NCI-H2029 treated with DMSO at 0.1 percent for 48 hours (cell line): ENCODE results near the gene HBZ.
"Not testable (repeated sequence)": the region's sequence is repeated elsewhere in the genome, so short reads cannot be mapped to it uniquely, and the experiment has no call there.

Source experiments
- DNase-seq: peaks from one replicate; lab custom pipeline; 2025; lab: John Stamatoyannopoulos, UW

HBZ gene

GRCh38 chr16:138049-138417 lies 14.4 kb upstream of the HBZ start:
- DNase-seq = no peak

DNA sequence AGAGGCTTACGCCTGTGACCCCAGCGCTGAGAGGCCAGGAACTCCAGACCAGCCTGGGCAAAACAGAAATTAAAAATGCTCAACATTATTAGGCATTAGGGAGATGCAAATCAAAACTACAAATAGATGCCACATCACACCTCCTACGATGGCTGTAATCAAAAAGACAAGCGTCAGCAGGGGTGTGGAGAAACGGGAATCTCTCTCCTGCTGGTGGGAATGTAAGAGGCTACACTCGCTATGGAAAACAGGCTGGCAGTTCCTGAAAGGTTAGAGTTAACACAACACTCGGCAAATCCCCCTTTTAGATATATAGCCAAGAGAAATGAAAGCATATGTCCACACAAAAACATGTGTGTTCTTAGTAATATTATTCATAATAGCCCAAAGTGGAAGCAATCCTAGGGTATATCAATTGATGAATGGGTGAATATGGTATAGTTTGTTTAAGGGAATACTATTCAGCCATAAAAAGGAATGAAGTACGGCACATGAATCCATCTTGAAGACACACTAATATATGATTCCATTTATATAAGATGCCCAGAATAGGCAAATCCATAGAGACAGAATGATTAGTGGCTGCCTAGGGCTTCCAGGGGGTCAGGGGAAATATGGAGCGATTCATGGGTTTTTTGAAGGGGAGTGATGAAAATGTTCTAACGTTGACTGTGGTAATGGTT lies 12.1 kb upstream of the HBZ start:
- DNase-seq = no peak

- no peak for DNase-seq
Observed at GRCh38 chr16:142405-142967, 10.0 kb upstream of the HBZ start.

DNA sequence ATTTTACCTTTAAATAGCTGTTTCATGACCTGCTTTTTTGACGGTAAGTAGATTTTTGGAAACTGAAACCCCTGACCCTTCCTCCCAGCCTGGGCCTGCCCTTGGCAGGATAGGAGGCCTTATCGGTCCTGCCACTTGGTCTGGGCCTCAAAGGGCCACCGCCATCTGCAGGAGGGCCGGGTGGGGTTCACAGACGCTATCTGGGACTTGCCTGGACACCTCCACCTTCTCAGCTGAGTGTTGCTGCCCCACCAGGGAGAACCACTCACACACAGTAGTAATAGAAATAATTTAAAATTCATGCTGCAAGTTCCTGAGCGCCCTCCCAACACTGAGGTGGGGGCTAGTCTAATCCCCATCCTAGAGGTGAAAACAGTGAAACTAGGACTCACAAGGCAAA lies 9.4 kb upstream of the HBZ start:
- no peak for DNase-seq

DNA sequence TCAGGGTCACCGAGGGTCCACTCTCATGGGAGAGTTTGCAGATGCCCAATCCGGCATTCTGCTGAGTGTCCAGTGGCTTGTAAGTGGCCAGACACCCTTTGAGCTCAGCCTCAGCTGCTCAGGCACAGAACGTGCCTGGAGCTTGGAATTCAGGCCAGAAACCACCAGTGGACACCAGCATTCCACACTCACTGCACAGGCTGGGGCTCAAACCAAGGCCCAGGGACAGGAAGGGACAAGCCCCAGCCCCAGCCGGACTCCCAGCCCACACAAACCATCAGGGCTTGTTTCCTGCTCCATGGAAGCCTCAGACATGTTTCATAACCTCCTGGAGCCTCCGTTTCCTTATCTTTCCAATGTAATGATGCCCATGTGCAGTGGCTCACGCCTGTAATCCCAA lies 9.0 kb upstream of the HBZ start:
- DNase-seq = no peak

DNA sequence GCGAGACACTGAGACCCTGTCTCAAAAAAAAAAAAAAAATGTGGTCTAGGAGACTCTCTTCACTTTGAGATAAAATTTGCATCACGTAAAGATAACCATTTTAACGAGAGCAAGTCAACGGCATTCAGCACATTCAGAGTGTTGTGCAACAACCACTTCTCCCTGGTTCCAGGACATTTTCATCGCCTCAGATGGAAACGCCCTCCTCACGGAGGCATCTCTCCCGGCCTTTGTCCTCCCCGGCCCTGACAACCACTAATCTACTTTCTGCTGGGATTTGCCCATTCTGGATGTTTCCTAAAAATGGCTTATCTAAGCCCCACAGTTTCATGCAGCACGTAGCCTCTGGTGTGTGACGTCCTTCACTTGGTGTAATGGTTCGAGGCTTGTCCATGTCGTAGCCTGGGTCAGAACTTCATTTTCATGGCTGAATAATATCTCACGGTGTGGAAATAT lies 7.6 kb upstream of the HBZ start:
- no peak for DNase-seq

DNA sequence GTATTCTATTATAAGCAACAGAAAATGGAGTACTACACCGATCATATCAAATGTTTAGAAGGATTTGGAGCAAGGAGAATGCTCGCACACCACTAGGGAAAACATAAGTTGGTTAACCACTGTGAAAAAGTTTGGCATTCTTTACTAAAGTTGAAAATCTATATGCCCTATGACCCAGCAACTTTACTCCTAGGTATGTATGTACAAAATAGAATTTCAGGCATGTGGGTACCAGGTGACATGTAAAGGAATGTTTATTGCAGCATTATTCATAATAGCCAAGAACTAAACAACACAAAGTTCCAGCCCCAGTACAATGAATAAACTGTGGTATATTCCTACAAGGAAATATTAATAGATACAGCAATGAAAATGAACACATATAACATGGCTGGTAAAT lies 5.8 kb upstream of the HBZ start:
- DNase-seq = no peak

DNA sequence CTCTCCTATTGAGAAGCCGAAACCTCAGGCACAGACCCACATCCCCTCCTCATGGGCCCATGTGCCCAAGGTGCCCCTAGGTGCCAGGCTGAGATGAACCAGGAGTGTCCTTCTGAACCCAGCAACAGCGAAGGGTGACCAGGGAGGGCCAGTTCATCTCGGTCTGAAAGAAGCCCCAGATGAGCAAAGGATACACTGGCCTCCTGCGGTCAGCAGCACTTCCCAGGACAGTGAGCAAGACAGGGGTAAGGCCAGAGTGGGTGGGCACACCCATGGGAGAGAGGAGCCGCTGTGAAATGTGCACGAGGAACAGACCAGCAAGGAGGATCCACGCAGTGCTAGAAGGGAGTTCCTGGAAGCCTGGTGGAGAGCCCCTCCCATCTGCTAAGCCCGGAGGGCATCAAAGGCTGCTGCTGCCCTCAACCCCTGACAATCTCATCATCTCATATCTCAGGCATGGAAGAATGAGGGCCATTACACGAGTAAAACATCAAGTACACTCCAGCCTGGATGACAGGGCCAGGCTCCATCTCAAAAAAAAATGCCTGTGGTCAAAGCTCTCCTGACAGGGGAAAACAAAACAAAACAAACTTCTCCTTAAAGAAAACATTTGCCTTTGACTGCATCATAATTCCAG lies 3.3 kb upstream of the HBZ start:
- no peak for DNase-seq

- DNase-seq = not testable (repeated sequence)
Observed at GRCh38 chr16:153129-153521, 681 bp downstream of the HBZ start.

- DNase-seq = not testable (repeated sequence)
Observed at GRCh38 chr16:153550-154216, 1.2 kb downstream of the HBZ start.

- no peak for DNase-seq
Observed at GRCh38 chr16:154217-155030, 2.0 kb downstream of the HBZ start.

GRCh38 chr16:155031-155398 lies 2.6 kb downstream of the HBZ start:
- DNase-seq = no peak

DNA sequence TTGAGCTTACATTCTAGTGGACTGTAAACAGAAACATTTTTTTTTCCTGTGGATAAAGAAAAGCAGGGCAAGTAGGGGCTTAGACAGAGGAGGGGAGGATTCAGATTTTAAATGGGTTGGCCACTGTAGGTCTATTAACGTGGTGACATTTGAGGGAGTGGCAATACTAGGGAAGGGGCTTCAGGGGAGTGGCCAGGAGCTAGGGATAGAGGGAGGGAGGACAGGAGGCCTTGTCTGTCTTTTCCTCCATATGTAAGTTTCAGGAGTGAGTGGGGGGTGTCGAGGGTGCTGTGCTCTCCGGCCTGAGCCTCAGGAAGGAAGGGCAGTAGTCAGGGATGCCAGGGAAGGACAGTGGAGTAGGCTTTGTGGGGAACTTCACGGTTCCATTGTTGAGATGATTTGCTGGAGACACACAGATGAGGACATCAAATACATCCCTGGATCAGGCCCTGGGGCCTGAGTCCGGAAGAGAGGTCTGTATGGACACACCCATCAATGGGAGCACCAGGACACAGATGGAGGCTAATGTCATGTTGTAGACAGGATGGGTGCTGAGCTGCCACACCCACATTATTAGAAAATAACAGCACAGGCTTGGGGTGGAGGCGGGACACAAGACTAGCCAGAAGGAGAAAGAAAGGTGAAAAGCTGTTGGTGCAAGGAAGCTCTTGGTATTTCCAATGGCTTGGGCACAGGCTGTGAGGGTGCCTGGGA lies 6.8 kb downstream of the HBZ start:
- no peak for DNase-seq

DNA sequence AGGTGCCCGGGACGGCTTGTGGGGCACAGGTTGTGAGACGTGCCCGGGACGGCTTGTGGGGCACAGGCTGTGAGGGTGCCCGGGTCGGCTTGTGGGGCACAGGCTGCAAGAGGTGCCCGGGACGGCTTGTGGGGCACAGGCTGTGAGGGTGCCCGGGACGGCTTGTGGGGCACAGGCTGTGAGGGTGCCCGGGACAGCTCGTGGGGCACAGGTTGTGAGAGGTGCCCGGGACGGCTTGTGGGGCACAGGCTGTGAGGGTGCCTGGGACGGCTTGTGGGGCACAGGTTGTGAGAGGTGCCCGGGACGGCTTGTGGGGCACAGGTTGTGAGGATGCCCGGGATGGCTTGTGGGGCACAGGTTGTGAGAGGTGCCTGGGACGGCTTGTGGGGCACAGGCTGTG lies 7.8 kb downstream of the HBZ start:
- DNase-seq = not testable (repeated sequence)

- DNase-seq = no peak
Observed at GRCh38 chr16:160691-161190, 8.3 kb downstream of the HBZ start.

- no peak for DNase-seq
Observed at GRCh38 chr16:162271-162991, 10.0 kb downstream of the HBZ start.

- not testable (repeated sequence) for DNase-seq
Observed at GRCh38 chr16:163139-163538, 10.7 kb downstream of the HBZ start.

DNA sequence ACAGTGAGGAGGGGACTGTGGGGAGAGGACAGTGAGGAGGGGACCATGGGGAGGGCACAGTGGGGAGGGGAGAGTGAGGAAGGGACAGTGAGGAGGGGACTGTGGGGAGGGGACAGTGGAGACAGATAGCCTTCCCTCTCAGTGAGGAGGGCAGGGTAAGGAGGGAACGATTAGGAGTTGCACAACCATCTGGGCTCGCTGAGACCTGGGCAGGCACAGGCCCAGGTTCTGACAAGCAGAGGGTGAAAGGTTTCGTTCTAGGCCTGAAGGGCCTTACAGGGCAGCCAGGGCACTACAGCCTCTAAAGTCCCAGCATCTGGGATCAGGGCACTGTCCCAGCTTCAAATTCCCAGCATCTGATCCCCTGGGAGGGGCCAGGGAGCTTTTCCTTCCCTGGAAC lies 11.3 kb downstream of the HBZ start:
- DNase-seq = not testable (repeated sequence)

DNA sequence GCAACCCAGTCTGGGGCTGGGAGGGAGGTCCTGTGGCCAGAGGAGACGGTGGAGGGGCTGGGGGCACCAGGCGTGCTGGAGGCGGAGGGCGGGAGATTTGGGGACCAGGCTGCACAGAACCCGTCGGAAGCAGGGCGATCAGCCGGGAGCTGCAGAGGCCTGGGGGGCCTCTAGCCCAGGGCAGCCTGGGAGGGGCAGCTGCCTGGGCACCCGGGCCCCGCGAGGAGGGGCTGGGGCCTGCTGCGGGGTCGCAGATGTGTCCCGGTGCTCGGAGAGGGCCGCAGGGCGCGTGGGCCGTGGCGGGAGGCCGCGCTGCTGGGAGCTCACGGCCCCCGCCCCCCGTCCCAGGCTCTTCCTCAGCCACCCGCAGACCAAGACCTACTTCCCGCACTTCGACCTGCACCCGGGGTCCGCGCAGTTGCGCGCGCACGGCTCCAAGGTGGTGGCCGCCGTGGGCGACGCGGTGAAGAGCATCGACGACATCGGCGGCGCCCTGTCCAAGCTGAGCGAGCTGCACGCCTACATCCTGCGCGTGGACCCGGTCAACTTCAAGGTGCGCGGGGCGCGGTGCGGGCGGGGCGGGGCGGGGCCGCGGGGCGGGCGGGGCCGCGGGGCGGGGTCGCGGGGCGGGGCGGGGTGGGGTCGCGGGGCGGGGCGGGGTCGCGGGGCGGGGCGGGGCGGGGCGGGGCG lies 11.8 kb downstream of the HBZ start:
- DNase-seq = not testable (repeated sequence)
